Endodermal cell (in vitro differentiated cells): ENCODE results near the gene PRR30. TPM values are rescaled to one million over a fixed set of nuclear protein-coding genes. Genes with fewer than 3 reads are reported as not detected.

Source experiments
- DNase-seq: peaks from one replicate; pipeline ENCODE4 v3.0.0-alpha.2; 2017
- H3K27ac ChIP-seq: 2 replicates; pipeline ENCODE4 v1.5.1; 2013; ENCODE audit warnings: mild to moderate bottlenecking, low read depth, low read length, moderate library complexity
- H3K27me3 ChIP-seq: 2 replicates; pipeline ENCODE4 v1.6.1; 2013; ENCODE audit warnings: mild to moderate bottlenecking, low read length, moderate library complexity; ENCODE audit not compliant: insufficient read depth, control insufficient read depth, poor library complexity, severe bottlenecking
- H3K36me3 ChIP-seq: 2 replicates; pipeline ENCODE4 v1.7.0; 2013; ENCODE audit warnings: mild to moderate bottlenecking, low read length, moderate library complexity; ENCODE audit not compliant: control insufficient read depth, insufficient read depth
- H3K4me1 ChIP-seq: one replicate; pipeline ENCODE4 v1.7.0; 2013; ENCODE audit warnings: low read length; ENCODE audit not compliant: control insufficient read depth, insufficient read depth
- H3K4me3 ChIP-seq: 2 replicates; pipeline ENCODE4 v1.5.1; 2013; ENCODE audit warnings: mild to moderate bottlenecking, low read length, moderate library complexity
- H3K9ac ChIP-seq: 2 replicates; pipeline ENCODE4 v1.6.1; 2013; ENCODE audit warnings: mild to moderate bottlenecking, low read length, moderate library complexity; ENCODE audit not compliant: poor library complexity, severe bottlenecking; ENCODE audit errors: extremely low read depth
- H3K9me3 ChIP-seq: 2 replicates; pipeline ENCODE4 v1.6.1; 2013; ENCODE audit warnings: mild to moderate bottlenecking, low read length, moderate library complexity; ENCODE audit not compliant: control insufficient read depth
- H3K27ac Mint-ChIP-seq: 2 replicates; pipeline ENCODE4 v1.8.0; 2020; ENCODE audit warnings: mixed read lengths
- H3K27me3 Mint-ChIP-seq: 2 replicates; pipeline ENCODE4 v1.8.0; 2021; ENCODE audit warnings: mild to moderate bottlenecking, mixed read lengths; ENCODE audit not compliant: insufficient read depth
- H3K36me3 Mint-ChIP-seq: 2 replicates; pipeline ENCODE4 v1.8.0; 2020; ENCODE audit warnings: low read depth, mixed read lengths
- H3K4me1 Mint-ChIP-seq: 2 replicates; pipeline ENCODE4 v1.8.0; 2020; ENCODE audit warnings: mixed read lengths
- H3K4me3 Mint-ChIP-seq: 2 replicates; pipeline ENCODE4 v1.8.0; 2020; ENCODE audit warnings: mild to moderate bottlenecking, moderate library complexity, mixed read lengths
- H3K9me3 Mint-ChIP-seq: 2 replicates; pipeline ENCODE4 v1.8.0; 2020; ENCODE audit warnings: mild to moderate bottlenecking, mixed read lengths
- CTCF ChIP-seq: fragments of 200-600 bp; sonication (generic); conservative IDR thresholded peaks from 2 replicates; pipeline ENCODE4 v1.5.0; 2021; ENCODE audit warnings: antibody characterized with exemption, mild to moderate bottlenecking
- WGBS, 2 experiments: methylation state at CpG; one replicate each; pipeline versions ENCODE4 v1.1.5 to v1.1.7; 2013; ENCODE audit warnings: missing lambda C conversion rate in 2 of 2, mixed read lengths in 1 of 2; ENCODE audit not compliant: insufficient coverage in 1 of 2, insufficient read length in 1 of 2; 5-methylcytosine and 5-hydroxymethylcytosine counted together
- total RNA-seq, 2 donors: library from RNA; stranded (reverse); fragmentation: NEBNext Ultra II Directional in 1 of 2; extraction: Animal tissue kit (Norgen Biotek cat#: 25700) in 1 of 2; gene quantifications; 2 replicates in 1 of 2; 3 replicates in 1 of 2; pipeline ENCODE4 v1.2.1, GENCODE V29; 2021

The PRR30 gene
- total RNA-seq, 2 donors from 2014 or later, result not detected

GRCh38 chr2:27136751-27137150, 2.5 kb downstream of the PRR30 start:
- H3K4me1 Mint-ChIP-seq, result peaks cover 10% of the 10 kb centered on the region
- no peak overlapping the region for H3K4me3 Mint-ChIP-seq
- Histone ChIP-seq H3K27me3 (no peaks in the 10 kb centered on the region), H3K4me3 (no peak overlapping the region), H3K4me1 (no peaks in the 10 kb centered on the region), H3K9me3 (no peaks in the 10 kb centered on the region), H3K36me3 (peaks cover 13% of the 10 kb centered on the region), H3K9ac (no peak overlapping the region), H3K27ac (no peak overlapping the region)
- H3K36me3 Mint-ChIP-seq, result peaks cover 9% of the 10 kb centered on the region
- no peak for TF ChIP-seq CTCF
- H3K27ac Mint-ChIP-seq, result no peak overlapping the region
- H3K27me3 Mint-ChIP-seq, result peaks cover 14% of the 10 kb centered on the region
- no peak for DNase-seq
- WGBS, 2 experiments, result 90 to 91% methylated on average over 2 to 7 of the region's 7 CpGs
- no peaks in the 10 kb centered on the region for H3K9me3 Mint-ChIP-seq

- Histone ChIP-seq H3K9me3 (no peaks in the 10 kb centered on the region), H3K36me3 (peaks cover 25% of the 10 kb centered on the region), H3K27me3 (no peaks in the 10 kb centered on the region), H3K9ac (no peak overlapping the region), H3K4me1 (no peaks in the 10 kb centered on the region), H3K4me3 (no peak overlapping the region), H3K27ac (no peak overlapping the region)
- no peaks in the 10 kb centered on the region for H3K9me3 Mint-ChIP-seq
- H3K4me1 Mint-ChIP-seq, result peaks cover 10% of the 10 kb centered on the region
- DNase-seq, result no peak
- peak overlapping the region; percentile 84 for H3K4me3 Mint-ChIP-seq
- H3K36me3 Mint-ChIP-seq, result peaks cover 20% of the 10 kb centered on the region
- H3K27me3 Mint-ChIP-seq, result peaks cover 14% of the 10 kb centered on the region
- no peak for TF ChIP-seq CTCF
- WGBS, 2 experiments, result 94% methylated on average over 12 of the region's 12 CpGs
- no peak overlapping the region for H3K27ac Mint-ChIP-seq
Measured at GRCh38 chr2:27135478-27135955, 3.7 kb downstream of the PRR30 start.

- no peak for DNase-seq
- Mint-ChIP-seq H3K27ac (peak overlapping the region; percentile 82), H3K9me3 (no peaks in the 10 kb centered on the region), H3K27me3 (peaks cover 13% of the 10 kb centered on the region), H3K4me3 (peak overlapping the region; percentile 84), H3K4me1 (peaks cover 10% of the 10 kb centered on the region), H3K36me3 (peaks cover 23% of the 10 kb centered on the region)
- WGBS, 2 experiments, result 55% methylated on average over 30 to 33 of the region's 33 CpGs
- H3K4me1 ChIP-seq, result no peaks in the 10 kb centered on the region
- H3K9me3 ChIP-seq, result no peaks in the 10 kb centered on the region
- H3K27me3 ChIP-seq, result no peaks in the 10 kb centered on the region
- H3K4me3 ChIP-seq, result peak overlapping the region; percentile 90
- peaks cover 30% of the 10 kb centered on the region for H3K36me3 ChIP-seq
- H3K9ac ChIP-seq, result no peak overlapping the region
- no peak overlapping the region for H3K27ac ChIP-seq
- no peak for TF ChIP-seq CTCF
Measured at GRCh38 chr2:27134781-27135477, 4.3 kb downstream of the PRR30 start.
